Kidney (tissue), 14 donors: ENCODE data around the gene AGPAT1. TPM values are rescaled to one million over a fixed set of nuclear protein-coding genes. Genes with fewer than 3 reads are reported as not detected.

Source experiments
- DNase-seq, 5 donors: peaks; one replicate each; pipeline ENCODE4 v3.0.0-alpha.2; 2013 to 2020
- FAIRE-seq: peaks from 2 replicates; lab custom pipeline; 2012; peaks lifted over from hg19 to GRCh38; lab: Jason Lieb, UNC
- H3K27ac ChIP-seq, 2 donors: one replicate each; pipeline ENCODE4 v1.7.0; 2013; ENCODE audit warnings: low read depth in 2 of 2, low read length in 2 of 2, inconsistent platforms in 1 of 2
- H3K27me3 ChIP-seq: one replicate; pipeline ENCODE4 v1.7.1; 2013; ENCODE audit warnings: low read length, inconsistent platforms; ENCODE audit not compliant: control insufficient read depth, insufficient read depth
- H3K36me3 ChIP-seq, 3 donors: one replicate each; pipeline versions ENCODE4 v1.7.0 to v1.7.1; 2013; ENCODE audit warnings: low read length in 3 of 3, control low read depth in 1 of 3, inconsistent platforms in 1 of 3; ENCODE audit not compliant: insufficient read depth in 3 of 3, control insufficient read depth in 2 of 3
- H3K4me1 ChIP-seq, 3 donors: one replicate each; pipeline versions ENCODE4 v1.7.0 to v1.7.1; 2013; ENCODE audit warnings: low read length in 3 of 3, inconsistent platforms in 1 of 3, low read depth in 1 of 3; ENCODE audit not compliant: control insufficient read depth in 2 of 3, insufficient read depth in 2 of 3
- H3K4me3 ChIP-seq, 3 donors: one replicate each; pipeline versions ENCODE4 v1.7.0 to v1.8.1; 2013; ENCODE audit warnings: low read length in 3 of 3, control low read depth in 1 of 3, inconsistent platforms in 1 of 3
- H3K9ac ChIP-seq, 3 donors: one replicate each; pipeline versions ENCODE4 v1.7.0 to v1.7.1; 2013; ENCODE audit warnings: low read length in 3 of 3, control low read depth in 1 of 3, inconsistent platforms in 1 of 3
- H3K9me3 ChIP-seq, 3 donors: one replicate each; pipeline versions ENCODE4 v1.7.0 to v1.7.1; 2013; ENCODE audit warnings: low read length in 3 of 3, control low read depth in 1 of 3, inconsistent platforms in 1 of 3; ENCODE audit not compliant: control insufficient read depth in 2 of 3, insufficient read depth in 1 of 3
- intact Hi-C: fragments of 100-400 bp; cut with DNase I; formaldehyde crosslinking; loops from one replicate; pipeline ENCODE4 v1.11.1; 2022
- polyA plus RNA-seq: library from polyadenylated mRNA; stranded (reverse); fragments of 350-450 nt; fragmentation: Illumina TruSeq; extraction: RNeasy Lipid Tissue Mini Kit (QIAGEN cat#74804); gene quantifications from one replicate; pipeline ENCODE4 v1.2.3, GENCODE V29; 2014; ENCODE audit warnings: low read depth, low replicate concordance; ENCODE audit not compliant: insufficient read depth
- total RNA-seq: library from RNA; stranded (reverse); fragmentation: NEBNext Ultra II Directional; extraction: Animal tissue kit (Norgen Biotek cat#: 25700); gene quantifications from one replicate; pipeline ENCODE4 v1.2.1, GENCODE V29; 2021
- TF ChIP-seq, protein P1 (sequence below): IDR thresholded peaks from 3 replicates; pipeline ENCODE4 v1.5.1; 2012; ENCODE audit warnings: mild to moderate bottlenecking, moderate library complexity, borderline replicate concordance; ENCODE audit not compliant: insufficient read depth; ENCODE audit errors: extremely low read depth
- donor health status: control.
- donor health status: control.
- donor health status: control.
- donor health status: control.
- donor health status: control.
- donor health status: DM: yes; HTN: yes; CAD: no.
- donor health status: Normal renal cell carcinoma (clear cell type).

The AGPAT1 gene
- total and polyA plus RNA-seq, 2 donors from 2014 or later, result 58.9 to 87.1 TPM

- Histone ChIP-seq H3K4me3 (no peak overlapping the region), H3K27me3 (no peaks in the 10 kb centered on the region), H3K36me3 (no peaks in the 10 kb centered on the region), H3K27ac (no peak overlapping the region), H3K9me3 (no peaks in the 10 kb centered on the region), H3K9ac (no peak overlapping the region), H3K4me1 (no peaks in the 10 kb centered on the region)
- no peak for DNase-seq
- no peak for FAIRE-seq
- TF ChIP-seq, protein P1, sequence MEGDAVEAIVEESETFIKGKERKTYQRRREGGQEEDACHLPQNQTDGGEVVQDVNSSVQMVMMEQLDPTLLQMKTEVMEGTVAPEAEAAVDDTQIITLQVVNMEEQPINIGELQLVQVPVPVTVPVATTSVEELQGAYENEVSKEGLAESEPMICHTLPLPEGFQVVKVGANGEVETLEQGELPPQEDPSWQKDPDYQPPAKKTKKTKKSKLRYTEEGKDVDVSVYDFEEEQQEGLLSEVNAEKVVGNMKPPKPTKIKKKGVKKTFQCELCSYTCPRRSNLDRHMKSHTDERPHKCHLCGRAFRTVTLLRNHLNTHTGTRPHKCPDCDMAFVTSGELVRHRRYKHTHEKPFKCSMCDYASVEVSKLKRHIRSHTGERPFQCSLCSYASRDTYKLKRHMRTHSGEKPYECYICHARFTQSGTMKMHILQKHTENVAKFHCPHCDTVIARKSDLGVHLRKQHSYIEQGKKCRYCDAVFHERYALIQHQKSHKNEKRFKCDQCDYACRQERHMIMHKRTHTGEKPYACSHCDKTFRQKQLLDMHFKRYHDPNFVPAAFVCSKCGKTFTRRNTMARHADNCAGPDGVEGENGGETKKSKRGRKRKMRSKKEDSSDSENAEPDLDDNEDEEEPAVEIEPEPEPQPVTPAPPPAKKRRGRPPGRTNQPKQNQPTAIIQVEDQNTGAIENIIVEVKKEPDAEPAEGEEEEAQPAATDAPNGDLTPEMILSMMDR, result no peak
- intact Hi-C loops, result no loop called here
Observed at GRCh38 chr6:32139590-32139989, 36.3 kb downstream of the AGPAT1 start.

DNA sequence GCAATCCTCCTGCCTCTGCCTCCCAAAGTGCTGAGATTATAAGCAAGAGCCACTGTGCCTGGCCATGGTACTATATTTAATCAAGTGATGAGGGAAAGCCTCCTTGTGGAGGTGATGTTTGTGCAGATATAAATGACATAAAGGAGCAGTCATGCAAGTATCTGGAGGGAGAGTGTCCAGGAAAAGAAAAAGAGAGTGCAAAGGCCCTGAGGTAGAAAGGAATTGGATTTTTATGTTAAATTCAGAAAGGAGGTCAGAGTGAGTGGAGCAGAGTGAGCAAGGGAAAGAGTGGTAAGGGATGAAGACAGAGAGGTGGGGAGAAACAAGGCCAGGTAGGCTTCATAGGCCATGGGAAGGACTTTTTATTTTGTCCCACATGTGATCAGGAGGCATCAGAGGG, 38.4 kb downstream of the AGPAT1 start:
- H3K4me1 ChIP-seq, result no peaks in the 10 kb centered on the region
- FAIRE-seq, result no peak
- H3K9me3 ChIP-seq, result no peaks in the 10 kb centered on the region
- DNase-seq, result no peak
- intact Hi-C loops, result no loop called here
- no peak overlapping the region for H3K9ac ChIP-seq
- no peak overlapping the region for H3K4me3 ChIP-seq
- no peaks in the 10 kb centered on the region for H3K36me3 ChIP-seq
- TF ChIP-seq, protein P1, result no peak
- H3K27ac ChIP-seq, result no peak overlapping the region
- H3K27me3 ChIP-seq, result no peaks in the 10 kb centered on the region

GRCh38 chr6:32133786-32134185, 42.1 kb downstream of the AGPAT1 start:
- Histone ChIP-seq H3K4me1 (peaks cover 0 to 8% (median under 1%) of the 10 kb centered on the region in 3 donors), H3K27me3 (no peaks in the 10 kb centered on the region), H3K9me3 (no peaks in the 10 kb centered on the region), H3K27ac (no peak overlapping the region), H3K9ac (no peak overlapping the region), H3K4me3 (no peak overlapping the region), H3K36me3 (no peaks in the 10 kb centered on the region)
- DNase-seq, result no peak
- intact Hi-C loops, result no loop called here
- TF ChIP-seq, protein P1, result no peak
- no peak for FAIRE-seq

DNA sequence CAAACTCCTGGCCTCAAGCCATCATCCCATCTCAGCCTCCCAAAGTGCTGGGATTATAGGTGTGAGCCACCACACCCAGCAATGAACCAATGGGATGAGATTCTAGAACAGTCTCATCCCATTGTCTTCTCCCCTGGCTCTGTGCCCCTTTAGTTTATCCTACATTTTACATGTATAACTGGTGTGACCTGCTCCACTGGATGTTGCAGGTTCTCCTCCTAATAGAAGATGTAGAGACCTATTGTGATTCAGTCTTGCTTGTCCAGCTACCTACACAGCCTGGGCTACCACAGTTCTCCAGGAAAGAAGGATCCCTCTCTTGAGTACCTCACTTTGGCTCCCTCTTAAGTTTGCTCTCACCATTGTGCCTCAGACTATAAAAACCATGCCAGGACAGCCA, 43.8 kb downstream of the AGPAT1 start:
- Histone ChIP-seq H3K4me3 (no peak overlapping the region), H3K27me3 (no peaks in the 10 kb centered on the region), H3K27ac (no peak overlapping the region), H3K4me1 (peaks cover 3 to 18% (median 9%) of the 10 kb centered on the region in 3 donors), H3K9ac (no peak overlapping the region), H3K9me3 (no peaks in the 10 kb centered on the region), H3K36me3 (no peaks in the 10 kb centered on the region)
- TF ChIP-seq, protein P1, result no peak
- FAIRE-seq (no peak), DNase-seq (no peak)
- intact Hi-C loops, result no loop called here
